NCI-H1092 (cell line): Measurements from ENCODE around the gene KHDC1L.
"Not testable (repeated sequence)": the region's sequence is repeated elsewhere in the genome, so short reads cannot be mapped to it uniquely, and the experiment has no call there.

Source experiments
- DNase-seq: peaks from one replicate; lab custom pipeline; 2025; lab: John Stamatoyannopoulos, UW

KHDC1L gene

DNA sequence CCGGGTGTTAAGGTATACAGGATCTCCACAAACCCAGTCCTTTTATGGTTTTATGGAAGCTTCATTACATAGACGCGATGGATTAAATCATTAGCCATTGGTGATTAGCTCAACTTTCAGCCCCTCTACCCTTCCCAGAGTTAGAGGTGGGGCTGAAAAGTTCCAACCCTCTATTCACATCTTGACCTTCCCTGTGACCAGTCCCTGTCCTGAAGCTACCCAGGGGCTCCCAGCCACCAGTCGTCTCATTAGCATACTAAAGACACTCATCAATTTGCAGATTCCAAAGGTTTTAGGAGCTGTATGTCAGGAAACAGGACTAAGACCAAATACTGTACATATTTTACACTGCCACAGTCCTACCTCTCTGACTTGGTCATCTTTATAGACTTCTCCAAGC is 21.0 kb downstream of the KHDC1L start:
- no peak for DNase-seq

DNA sequence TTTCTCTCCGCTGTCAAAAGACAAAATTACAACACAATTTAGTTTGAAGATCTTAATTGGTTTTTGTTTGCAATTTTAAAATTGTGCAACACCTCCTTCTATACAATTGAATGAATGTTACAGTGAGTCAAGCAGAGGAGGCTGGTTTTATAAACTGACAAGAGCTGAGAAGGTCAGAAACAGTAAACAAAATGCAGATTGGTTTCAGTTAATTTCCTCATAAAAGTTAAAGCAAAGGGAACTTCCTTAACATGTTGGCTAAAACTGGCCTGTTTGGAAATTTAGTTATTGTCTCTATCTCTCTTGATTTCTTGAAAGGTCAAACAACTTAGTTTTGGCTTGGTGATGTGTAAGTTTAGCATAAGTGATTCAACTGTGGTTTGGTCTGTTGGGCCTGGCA is 22.2 kb downstream of the KHDC1L start:
- no peak for DNase-seq

DNA sequence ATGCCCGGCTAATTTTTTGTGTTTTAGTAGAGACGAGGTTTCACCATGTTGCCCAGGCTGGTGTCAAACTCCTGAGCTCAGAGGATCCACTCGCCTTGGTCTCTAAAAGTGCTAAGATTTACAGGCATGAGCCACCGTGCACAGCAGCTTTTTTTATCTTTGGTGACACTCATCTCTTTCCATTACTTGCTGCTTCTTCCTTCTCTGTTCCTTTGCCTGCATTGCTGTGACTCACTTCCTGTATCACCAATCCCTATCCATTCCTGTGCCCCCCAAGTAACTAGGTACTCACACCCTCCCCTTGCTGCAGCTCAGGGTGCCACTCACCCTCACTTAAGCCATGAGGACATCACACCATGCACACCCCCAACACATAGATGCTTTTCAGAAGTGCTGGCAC is 24.6 kb downstream of the KHDC1L start:
- no peak for DNase-seq

DNA sequence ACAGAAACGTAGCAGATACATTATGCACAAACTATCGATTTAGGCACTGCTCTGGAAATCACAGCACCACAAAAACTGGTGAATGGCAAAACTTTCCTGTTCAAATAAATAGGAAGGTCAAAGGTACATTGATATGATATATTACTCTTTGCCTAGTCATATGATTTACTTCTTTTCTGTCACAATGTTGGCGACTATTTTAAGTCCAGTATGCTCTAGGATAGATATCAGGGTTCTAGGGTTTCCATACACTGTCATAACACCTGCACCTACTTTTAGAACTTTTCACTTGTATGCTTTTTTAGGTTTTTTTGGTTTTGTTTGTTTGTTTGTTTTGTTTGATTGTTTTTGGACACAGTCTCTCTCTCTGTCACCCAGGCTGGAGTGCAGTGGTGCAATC is 25.0 kb downstream of the KHDC1L start:
- no peak for DNase-seq

DNA sequence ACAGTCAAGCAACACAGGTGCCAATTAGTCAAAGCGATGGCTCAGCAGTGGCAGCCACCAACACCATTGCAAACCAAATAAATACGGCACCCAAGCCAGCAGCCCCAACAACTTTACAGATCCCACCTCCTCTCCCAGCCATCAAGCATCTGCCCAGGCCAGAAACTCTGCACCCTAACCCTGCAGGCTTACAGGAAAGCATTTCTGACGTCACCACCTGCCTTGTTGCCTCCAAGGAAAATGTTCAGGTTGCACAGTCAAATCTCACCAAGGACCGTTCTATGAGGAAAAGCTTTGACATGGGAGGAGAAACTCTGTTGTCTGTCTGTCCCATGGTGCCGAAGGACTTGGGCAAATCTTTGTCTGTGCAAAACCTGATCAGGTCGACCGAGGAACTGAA is 30.6 kb downstream of the KHDC1L start:
- DNase-seq = no peak

DNA sequence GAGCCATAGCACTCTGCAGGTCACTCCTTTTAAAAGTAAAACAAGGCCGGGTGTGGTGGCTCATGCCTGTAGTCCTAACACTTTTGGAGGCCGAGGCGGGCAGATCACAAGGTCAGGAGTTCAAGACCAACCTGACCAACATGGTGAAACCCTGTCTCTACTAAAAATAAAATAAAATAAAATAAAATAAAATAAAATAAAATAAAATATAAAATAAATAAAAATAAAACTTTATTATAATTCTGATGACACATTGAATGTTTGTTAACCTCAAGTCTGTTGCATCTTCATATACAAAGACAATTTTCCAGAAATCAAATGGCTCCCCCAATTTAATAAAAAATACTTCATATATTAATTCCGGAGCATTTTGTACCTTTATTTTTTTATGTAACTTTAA is 32.0 kb downstream of the KHDC1L start:
- not testable (repeated sequence) for DNase-seq

DNA sequence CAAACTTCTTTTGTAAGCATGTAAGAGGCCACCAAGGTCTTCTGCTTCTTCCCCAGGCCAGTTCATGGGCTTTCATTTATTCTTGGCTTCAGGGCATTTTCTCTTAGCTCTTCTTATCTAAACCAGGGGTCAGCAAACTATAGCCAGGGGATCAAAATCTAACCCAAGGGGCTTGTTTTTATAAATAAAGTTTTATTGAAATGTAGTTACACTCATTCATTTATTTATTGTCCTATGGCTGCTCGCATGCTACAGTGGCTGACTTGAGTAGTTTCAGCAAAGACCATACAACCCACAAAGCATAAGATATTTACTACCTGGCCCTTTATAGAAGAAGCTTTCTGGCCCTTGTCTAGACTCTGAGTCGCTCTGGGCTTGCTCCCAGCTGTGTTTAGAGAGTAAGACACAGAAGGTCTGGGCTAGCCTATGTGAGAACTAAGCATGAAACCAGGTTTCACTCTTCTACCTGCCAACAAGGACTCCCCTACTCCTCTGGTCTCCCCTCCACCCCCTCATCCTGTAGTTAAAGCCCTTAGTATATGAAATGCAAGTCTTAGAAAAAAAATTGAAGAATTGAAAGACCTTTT is 43.2 kb downstream of the KHDC1L start:
- no peak for DNase-seq

DNA sequence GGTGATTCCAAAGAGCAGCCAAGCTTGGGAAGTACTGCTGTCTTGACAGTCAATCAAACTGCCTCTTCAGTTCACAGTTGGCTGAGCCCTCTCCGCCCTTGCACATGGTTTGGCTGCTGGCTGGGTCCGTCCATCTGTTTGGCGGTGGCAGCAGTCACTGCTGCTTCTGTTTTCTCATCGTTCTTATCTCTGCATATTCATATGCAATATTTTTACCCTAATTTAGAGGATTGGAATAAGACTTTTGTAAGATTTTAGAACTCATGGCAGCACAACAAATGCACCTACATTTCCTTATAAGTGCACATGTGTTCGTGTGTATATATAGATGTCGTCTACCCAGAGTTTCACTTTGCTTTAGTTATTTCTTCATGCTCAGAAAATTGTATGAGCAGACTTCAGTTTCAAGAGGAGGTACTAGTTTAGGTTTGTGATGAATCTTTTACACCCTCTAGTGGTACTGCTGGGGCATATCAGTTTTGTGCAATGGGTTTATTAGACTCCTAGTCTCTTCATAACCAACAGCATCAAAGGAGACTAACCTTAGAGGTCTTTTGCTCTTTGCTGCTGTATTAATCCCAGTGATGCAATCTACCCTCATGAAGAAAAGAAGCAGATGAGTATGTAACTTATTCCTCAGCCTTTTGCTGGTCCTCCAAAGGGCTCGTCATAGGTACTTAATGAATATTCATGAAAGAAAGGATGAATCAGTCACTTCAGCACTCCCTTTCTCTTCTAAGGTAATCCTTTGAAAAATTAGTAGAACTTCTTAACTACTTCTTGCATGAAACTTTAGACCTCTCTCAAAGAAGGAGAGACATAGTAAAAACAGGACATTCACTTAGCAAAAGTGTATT is 44.3 kb downstream of the KHDC1L start:
- no peak for DNase-seq

DNA sequence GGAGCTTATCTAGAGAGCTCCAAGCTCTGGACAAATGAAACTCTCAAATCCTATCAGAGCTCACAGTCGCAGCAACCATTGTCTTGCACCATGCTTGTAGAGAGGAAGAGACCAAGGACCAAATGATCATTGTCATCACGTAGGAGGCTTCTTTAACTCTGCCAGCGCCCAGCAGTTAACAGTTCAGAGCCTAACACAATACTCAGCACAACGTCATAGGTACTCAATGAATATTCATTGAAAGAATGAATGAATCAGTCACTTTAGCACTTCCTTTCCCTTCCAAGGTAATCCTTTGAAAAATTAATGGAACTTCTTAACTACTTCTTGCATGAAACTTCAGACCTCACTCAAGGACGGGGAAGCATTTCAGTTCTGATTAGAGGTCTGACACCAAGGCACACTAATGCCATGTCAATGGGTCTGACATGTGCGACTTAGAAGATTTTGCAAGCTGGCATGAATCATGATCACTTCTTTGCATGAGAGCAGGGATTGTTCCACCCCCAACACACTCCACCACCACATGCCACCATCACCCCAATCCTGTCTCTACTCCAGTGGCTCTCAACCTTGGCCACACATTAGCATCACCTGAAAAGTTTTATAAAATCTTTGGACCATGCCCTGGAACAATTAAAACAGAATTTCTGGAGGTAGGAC is 45.1 kb downstream of the KHDC1L start:
- DNase-seq = no peak

DNA sequence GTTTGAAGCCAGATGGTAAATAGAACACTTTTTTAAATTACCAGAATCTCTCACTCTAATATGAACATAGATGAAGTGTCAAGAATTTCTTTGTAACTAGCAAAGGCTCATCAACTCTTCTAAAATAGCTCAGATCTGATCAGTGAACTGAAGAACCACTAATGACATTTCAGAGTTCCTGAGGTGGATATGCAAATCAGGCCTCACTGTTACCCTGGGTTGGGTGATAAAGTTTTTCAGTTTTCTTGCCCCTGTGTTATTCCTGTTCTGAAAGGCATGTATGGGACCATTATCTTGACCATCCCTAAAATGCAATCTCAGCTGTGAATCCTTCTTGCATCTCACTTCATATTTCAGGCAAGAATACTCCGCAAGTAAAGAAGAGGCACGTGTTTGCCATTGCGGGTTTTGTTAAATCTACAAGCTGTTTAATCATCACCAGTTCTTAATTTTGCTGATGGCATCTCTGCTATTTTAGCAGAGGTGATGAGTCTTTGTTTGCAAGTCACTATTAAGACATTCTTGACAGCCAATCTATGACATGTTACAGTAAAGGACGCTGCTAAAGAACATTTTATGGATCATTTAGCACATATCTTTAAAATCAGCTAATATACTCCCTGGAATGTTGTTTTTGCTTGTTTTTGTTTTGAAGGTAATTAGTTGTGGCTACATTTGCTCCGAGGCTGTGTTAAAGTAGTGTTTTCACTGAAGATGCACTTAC is 47.9 kb downstream of the KHDC1L start:
- no peak for DNase-seq

DNA sequence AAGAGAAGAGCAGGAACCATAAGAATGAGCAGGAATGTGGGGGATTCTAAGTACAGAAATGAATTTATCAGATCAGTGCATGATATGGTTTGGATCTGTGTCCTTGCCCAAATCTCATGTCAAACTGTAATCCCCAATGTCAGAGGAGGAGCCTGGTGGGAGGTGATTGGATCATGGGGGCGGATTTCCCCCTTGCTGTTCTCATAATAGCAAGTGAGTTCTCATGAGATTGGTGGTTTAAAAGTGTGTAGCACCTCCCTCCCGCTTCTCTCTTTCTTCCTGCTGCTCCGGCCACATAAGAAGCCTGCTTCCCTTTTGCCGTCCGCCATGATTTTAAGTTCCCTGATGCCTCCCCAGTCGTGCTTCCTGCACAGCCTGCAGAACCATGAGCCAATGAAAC is 49.2 kb downstream of the KHDC1L start:
- no peak for DNase-seq

DNA sequence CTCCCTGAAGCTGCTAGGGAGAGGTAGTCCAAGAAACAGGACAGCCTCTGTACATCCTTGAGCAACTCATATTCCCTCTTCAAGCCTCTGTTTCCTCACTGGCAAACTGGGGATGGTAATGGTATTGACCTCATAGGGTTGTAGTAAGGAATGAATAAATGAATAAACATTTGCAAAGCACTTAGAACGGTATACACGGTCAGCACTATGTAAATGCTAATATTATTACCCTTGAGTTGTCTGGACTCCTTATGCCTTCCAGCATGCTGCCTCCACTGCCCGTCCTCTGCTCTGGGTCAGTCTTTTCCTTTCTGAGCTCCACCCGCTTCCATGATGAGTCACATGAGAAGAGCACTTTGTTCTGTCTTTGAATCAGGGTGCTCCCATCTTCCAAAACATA is 50.6 kb downstream of the KHDC1L start:
- DNase-seq = no peak
